ENCODE results near the gene TYMS.
"Not testable (repeated sequence)": the region's sequence is repeated elsewhere in the genome, so short reads cannot be mapped to it uniquely, and the experiment has no call there.

TYMS gene

DNA sequence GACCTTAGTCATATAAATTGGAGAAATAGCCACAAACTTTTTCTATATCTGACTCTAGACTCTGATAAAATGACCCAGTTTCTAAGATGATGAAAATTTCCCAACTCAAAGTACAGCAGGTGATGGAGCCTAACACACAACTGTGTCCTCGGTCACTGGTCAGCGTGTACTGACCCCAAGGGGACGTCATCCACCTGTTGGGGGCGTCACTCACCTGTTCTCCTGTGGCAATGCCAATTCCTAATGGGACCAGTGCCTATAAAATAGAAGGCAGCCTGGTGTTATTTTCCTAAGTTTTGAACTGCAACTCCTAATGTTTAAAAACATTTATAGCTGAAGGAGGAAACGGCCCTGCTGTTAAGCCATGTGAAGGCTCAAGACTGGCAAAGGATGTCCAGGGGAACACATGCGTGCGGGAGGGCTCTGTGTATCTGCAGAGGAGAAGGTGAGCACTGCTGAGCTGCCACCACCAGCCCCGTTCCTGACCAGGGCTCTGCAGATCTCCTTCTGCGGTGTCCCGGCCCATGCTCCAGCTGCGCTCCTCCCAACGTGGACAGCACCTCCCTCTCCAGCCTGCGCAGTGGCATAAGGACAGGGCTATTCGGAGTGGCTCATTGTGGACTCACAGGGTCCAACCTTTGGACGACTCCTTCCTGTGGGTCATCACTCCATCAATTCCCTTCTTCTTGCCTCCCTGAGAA lies 21.2 kb downstream of the TYMS start:
- DNase-seq (ENCODE audit: low spot score), result no peak

DNA sequence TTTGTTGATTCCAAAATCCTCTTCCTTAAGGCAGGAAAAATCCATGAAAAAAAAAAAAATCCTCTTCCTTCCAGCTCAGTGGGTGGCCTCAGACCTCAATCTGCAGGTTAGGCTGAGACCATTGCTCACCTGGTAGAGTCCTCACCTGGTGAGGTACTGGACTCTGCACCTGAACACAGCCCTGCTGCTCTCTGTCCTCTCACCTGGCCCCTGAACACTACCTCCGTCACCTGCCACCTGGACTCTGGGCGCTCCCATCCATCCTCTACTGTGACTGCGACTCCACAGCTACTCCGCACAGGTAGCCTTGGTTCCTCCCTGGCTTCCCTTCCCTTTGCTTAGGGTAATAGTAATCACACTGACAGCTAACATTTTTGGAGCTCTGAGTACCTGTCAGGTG lies 22.1 kb downstream of the TYMS start:
- no peak for DNase-seq (ENCODE audit: low spot score)

DNA sequence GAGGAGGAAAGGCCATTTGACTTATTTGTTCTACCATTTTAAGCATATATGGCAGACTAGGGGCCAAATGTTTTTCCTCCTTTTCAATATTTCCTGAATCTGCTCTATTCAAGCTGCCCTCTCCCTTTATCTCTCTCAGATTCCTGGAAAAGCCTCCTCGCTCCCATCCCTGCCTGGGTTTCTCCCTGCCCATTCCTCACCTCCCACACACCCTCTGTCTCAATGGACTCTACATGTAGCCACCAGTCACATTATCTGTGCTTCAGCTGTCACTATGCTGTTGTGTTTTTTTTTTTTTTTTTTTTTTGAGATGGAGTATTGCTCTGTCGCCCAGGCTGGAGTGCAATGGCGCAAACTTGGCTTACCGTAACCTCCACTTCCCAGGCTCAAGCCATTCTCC lies 22.9 kb downstream of the TYMS start:
- no peak for DNase-seq (ENCODE audit: low spot score)

DNA sequence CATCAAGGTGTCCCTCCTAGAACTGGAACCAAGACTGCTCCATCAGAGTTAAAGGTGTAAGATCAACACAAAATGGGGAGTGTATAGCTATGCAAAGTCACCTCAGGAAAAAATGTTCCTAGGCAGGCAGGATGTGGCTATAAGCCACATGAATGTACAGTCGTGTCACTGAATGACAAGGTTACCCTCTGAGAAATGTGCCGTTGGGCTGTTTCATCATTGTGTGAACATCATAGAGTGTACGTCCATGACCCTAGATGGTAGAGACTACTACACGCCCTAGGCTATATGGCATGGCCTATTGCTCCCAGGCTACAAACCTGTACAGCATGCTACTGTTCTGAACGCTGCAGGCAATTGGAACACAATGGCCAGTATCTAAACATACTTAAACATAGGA lies 24.5 kb downstream of the TYMS start:
- DNase-seq (ENCODE audit: low spot score), result no peak

DNA sequence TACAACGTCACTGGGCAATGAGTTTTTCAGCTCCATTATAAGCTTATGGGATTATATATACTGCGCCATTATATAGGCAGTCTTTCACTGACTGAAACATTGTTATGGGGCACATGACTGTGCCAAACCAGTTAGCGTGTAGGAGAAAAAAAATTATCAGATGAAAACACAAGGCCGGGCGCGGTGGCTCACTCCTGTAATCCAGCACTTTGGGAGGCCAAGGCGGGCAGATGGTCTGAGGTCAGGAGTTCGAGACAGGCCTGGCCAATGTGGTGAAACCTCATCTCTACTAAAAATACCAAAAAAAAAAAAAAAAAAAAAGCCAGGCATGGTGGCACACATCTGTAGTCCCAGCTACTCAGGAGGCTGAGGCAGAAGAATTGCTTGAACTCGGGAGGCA lies 25.0 kb downstream of the TYMS start:
- DNase-seq (ENCODE audit: low spot score), result not testable (repeated sequence)

DNA sequence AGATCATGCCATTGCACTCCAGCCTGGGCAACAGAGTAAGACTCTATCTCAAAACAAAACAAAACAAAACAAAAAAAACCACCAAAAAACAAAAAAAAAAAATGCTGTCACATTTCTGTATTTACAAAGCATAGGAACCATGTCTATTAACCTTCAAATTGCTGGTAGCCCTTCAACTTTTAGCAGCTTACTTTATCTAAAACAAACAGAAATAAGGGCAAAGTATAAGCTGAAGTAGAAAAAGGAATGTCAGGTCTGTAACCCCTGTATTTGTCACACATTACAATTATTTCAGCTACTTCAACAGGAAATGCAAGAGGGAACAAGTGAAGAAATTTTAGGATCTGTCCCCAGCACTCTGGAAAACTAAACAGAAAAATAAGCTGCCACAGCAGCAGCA lies 25.4 kb downstream of the TYMS start:
- DNase-seq (ENCODE audit: low spot score), result no peak

DNA sequence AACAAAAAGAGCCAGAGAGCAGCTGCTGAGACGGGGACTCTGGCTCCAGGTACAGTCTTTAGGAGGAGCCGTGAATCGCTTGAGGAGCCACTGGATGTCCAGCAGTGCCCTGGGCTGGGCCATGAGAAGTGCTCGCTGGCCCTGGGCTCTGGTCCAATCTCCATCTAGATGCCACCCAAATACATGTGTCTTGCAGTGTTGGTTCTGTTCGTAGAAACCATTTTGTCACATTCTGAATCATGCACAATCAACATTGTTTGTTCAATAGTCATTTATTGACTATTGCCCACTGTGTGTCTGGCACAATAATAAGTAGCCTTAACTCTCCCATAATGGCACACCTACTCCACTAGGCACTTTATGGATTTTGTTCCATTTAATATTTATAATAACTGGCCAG lies 26.1 kb downstream of the TYMS start:
- no peak for DNase-seq (ENCODE audit: low spot score)

DNA sequence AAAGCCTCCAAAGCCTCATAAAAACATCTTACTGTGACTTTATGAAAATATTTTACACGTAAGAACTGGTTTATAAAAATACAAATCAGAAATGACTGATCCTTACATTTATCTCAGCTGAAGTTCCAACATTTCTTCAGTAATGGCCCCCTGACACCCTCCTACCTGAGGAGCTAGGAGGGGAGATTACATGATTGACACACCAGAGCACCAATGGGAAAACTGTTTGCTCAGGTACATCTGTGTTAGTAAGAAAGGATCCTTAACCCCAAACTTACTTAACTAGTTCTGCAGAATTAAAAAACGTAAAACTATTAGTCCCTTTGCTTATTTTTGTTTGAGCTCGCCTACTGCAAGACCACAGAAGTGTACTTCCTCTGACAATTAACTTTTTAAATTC lies 28.0 kb downstream of the TYMS start:
- no peak for DNase-seq (ENCODE audit: low spot score)

DNA sequence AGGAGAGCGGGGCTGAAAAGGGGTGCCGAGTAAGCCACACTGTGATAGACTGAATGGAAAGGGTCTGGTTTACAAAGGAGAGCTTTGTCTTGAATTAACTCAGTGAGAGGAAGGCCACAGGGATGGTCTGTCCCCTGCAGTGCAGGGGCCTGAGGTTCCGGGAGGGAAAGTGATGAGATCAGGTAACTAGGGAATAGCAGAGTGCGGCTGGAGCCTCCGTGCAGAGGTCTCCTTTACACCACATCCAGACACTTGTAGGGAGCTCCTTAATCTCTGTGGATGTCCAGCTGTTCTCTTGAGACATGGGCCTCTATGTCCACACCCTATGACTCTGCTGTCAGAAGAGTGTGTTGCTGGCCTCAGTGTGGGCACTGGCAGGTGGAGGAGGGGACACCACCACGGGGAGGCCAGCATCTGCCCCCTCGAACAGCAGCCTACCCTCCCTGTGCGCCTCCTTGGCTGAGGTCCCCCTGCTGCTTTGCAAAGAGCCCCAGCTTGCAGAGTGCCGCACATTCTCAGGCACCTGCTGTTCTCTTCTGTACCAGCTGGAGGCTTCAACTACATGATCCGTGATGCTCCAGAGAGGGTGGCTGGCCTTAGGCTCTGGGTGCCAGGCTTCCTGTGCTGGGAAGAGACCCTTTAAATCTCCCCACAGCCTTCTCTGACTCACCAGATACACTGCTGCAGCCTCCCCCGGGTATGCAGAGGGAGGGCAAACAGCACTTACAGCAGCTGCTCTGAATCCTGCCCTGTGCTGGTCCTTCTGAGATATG lies 29.1 kb downstream of the TYMS start:
- DNase-seq (ENCODE audit: low spot score), result peak; percentile 62

DNA sequence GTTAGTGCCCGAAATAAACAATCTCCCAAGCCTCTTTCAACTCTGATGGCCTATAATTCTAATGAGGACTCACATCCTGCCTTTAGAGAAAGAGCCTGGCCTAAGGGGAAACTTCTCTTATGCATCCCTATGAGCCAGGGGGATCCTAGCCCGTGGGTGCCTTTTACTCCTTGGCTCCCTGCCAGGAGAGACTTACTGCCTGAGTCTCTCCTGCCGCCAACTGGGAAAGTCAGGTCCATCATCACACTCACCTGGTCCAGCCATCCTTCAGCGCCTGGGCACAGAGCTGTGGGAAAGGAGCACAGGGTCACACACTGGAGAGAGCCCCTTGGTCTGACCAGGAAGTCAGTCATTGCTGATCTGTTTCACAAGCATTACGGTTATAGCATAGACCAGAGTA lies 30.9 kb downstream of the TYMS start:
- DNase-seq (ENCODE audit: low spot score), result no peak

DNA sequence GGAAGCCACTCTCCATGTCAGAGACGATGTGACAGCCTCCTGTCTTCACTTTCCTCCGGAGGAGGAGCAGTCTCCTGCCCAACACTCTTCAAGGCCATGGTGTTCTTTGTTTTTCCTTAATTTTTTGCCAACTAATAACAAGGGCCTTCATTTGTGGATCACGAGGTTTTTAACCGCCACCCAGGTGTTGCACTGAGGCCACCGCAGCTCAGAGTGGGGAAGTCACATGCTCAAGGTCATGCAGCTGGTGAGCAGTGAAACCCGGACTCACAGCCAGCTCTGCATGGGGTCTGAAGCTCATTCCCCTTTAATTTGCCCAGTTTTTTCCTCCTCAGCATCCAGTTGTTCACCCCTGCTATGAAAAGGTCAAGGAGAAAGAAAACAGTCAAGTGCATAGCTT lies 35.4 kb downstream of the TYMS start:
- DNase-seq (ENCODE audit: low spot score), result no peak

DNA sequence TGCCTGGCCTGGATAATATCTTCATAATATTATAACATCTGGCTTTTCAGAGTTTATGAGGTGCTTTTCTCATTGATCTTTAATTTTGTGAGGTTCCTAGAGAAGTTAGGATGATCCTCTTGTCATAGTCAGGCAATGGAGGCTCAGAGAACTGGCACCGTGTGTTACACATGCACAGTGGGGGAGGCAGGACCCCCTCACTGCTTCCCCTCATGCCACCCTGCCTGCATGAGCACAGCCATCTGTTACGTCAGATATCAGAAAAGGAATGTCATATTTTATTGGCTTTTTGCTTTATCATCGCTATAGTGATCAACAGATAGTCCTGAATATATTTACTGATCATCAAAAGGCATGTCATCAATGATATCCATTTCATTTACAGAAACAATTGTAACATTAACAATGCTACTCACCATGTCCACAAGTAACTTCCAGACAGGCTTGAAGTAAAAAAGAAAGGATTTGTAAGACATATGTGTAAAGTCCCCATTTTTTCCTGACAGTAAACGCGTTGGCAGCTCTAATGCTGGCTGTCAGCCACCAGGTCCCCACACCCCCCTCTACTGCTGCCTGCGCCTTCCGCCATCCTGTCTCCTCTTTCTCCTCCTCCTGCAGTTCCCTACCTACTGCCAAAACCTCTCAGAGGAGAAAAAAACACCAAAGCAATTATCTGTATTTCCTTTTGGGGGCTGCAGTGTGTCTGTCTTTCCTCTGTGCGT lies 36.2 kb downstream of the TYMS start:
- no peak for DNase-seq (ENCODE audit: low spot score)

DNA sequence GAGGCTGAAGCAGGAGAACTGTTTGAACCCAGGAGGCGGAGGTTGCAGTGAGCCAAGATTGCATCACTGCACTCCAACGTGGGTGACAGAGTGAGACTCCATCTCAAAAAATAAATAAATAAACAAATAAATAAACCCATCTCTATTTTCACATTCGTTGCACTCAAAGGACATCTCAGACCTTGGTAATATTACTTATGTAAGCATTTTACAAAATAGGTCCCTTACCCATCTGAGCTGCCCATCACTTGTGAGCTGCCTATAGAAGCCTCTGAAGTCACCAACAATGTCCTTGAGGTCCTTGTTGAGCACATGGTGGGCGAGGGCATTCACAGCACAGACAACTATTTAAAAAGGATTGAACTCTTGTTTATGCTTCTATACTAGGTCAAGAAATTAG lies 39.6 kb downstream of the TYMS start:
- DNase-seq (ENCODE audit: low spot score), result peak; percentile 1

DNA sequence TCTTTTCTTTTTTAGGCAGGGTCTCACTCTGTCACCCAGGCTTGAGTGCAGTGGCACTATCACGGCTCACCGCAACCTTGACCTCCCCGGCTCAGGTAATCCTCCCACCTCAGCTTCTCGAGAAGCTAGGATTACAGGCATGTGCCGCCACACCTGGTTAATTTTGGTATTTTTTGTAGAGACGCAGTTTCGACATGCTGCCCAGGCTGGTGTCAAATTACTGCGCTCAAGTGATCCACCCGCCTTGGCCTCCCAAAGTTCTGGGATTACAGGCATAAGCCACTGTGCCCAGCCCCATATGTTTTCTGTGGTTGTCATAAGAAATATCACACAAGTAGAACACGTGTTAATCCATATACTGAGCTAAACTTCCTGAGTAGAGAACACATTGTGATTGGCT lies 40.3 kb downstream of the TYMS start:
- peak; percentile 34 for DNase-seq (ENCODE audit: low spot score)

DNA sequence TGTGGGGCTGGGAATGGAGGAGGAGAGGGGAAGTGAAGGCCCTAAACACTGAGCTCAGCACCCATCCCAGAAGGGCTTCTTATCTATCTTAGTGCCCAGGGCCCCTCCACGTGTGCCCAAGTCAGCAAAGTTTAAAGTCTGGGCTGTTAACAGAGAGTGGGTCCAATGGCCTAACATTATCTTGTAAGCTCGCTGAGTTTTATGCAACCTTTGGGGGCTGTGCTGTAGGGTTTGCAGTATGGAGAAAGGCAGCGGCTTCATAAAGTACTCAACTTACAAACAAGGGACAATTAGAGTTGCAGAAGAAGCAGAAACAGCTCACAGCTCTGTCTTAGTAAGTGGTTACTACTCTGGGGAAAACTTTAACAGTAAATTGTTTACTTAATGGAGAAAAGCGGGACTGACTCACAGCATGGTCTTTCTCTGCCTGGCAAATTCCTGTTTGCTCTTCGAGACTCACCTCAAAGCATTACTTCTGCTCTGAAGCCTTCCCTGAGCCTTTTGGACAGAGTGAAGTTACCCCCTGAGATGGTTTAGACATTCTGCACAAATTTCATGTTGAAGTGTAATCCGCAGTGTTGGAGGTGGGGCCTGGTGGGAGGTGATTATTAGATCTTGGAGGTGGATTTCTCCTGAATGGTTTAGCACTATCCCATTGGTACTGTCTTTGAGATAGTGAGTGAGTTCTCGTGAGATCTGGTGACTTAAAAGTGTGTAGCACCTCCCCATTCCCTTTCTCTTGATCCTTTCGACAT lies 45.9 kb downstream of the TYMS start:
- peak; percentile 19 for DNase-seq (ENCODE audit: low spot score)

DNA sequence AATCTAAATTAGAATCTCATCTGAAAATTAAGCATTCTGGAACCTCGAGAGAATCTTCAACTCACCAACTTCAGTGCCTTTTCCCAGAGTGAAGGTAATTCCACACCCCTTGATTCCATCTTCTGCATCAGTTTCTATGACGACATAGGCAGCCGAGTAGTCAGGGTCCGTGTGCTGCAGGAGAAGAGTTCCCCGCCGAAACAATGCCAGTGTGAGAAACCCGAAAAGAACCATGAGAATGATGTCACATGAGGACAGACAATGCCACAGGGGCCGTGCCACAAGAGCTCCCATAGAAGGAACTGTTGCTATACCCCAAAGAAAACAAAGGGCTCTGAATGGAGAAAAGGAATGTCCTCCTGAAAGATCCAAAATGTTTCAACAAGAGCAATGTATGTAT lies 49.0 kb downstream of the TYMS start:
- DNase-seq (ENCODE audit: low spot score), result no peak

DNA sequence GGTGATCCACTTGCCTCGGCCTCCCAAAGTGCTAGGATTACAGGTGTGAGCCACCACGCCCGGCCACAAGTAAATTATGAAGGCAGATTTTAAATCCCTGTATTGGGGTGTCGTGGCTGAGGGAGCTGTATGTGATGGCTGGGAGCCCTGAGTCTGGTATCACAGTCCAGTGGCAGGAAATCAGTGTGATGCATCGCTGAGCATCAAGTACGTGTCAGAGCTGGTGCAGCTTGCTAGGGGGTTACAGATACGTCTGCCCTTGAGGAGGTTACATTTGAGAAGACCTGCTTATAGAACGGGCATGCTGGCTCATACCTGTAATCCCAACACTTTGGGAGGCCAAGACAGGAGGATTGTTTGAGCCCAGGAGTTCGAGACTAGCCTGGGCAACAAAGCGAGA lies 50.6 kb downstream of the TYMS start:
- no peak for DNase-seq (ENCODE audit: low spot score)

DNA sequence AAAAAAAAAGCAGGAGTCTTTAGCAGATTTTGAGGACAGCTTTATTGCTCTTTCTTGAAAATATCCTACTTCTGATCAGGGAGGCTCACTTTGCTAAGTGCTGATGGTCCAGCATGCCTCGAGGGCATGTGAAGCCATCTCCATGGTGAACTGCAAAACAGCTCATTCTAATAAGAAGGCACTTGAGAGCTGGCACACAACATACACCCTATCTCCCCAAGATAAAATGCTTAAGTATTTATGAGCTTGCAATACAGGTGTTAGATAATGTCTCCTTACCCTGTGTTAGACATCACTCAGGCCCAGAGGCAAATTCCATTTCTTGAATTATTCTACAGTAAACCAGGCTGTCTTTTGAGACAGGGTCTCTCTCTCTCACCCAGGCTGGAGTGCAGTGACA lies 52.3 kb downstream of the TYMS start:
- no peak for DNase-seq (ENCODE audit: low spot score)

DNA sequence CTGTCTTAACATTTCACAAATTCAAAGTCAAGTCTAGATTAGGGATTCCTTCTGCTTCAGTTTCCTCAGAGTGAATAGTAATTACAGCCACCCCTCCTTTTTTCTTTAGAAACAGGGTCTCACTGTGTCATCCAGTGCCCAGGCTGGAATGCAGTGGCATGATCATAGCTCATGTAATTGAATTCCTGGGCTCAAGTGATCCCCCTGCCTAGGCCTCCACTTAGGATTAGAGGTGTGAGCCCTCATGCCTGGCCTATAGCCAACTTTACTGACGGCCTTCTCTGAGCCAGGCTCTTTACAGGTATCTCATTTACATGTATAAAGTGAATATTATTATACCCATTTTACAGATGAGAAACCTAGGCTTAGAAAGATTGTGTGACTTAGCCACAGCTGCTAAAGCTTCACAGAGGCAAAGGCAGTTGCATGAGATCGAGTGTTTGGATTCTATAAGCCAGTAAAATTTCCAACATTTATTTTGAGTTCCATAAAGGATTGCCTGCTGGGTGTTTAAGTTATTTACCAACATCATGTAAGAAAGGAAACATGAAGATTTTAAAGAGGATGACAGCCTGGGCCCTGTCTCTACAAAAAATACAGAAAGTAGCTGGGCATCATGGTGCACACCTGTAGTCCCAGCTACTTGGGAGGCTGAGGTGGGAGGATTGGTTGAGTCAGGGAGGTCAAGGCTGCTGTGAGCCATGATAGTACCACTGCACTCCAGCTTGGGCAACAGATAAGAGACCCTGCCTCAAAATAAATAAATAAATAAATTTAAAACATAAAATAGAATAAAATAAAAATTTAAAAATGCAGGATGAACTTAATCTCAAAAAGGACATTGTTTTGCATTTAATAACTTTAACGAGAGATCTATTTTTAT lies 53.2 kb downstream of the TYMS start:
- no peak for DNase-seq (ENCODE audit: low spot score)

DNA sequence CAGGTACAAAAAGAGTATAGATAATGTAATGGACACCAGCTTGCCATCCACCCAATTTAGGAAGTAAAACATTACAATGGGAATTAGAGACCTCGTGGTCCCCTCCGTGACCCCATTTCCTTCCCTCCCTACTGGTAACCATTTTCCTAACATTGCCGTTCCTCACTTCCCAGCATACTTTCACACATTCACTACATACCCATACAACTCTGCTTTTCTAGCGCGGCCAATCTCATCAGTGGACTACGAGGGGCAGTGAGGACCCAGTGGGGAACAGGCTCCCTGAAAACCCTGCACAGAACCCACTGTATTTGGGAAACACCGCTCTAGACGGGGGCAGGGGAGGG lies 53.8 kb downstream of the TYMS start:
- DNase-seq (ENCODE audit: low spot score), result no peak

DNA sequence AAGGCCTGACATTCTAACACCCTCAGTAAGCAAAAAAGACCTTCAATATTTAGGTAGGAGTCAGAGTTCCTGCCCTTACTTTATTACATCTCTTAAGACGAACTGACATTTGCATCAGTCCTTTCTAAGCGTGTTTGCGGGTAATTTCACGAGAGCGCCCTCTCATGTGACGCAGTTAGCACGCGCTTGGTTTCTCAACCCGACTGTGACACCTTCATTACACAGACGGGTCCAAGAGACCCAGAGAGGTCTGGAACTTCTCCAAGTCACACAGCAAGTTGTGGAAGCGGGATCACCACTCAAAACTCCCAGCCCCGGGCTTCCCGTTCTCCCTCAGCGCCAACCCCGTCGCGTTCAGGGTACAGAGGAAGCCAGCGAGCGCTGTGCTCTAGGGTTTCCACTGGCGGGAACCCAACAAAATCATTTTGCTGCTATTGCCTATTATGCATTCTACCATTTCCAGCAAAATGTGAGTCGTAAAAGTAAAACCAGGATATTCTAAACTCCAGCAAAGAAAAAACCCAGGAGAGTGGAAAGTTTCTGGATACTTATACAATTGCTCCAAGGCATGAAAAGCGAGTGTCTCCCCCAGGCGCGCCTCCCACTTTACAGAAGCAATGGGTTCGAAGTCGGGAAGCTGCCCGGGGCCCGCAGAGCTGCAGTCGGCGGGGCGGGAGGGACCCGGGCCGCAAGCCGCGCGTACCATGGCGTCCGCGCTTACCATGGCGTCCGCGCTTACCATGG lies 54.4 kb downstream of the TYMS start:
- DNase-seq (ENCODE audit: low spot score), result peak; percentile 56

Data from ecto neural progenitor cell (in vitro differentiated cells).